ENCODE data around the gene POU6F1. TPM values are rescaled to one million over a fixed set of nuclear protein-coding genes. Genes with fewer than 3 reads are reported as not detected.

POU6F1 gene
- total and polyA plus RNA-seq, 2 of the 8 experiments (the other 6 are each of a cell fraction or from before 2014, with no cell fraction given) = 5.6 to 8.7 TPM

GRCh38 chr12:51191516-51192283, 26.2 kb downstream of the POU6F1 start (continued):
- TF ChIP-seq, protein P1, sequence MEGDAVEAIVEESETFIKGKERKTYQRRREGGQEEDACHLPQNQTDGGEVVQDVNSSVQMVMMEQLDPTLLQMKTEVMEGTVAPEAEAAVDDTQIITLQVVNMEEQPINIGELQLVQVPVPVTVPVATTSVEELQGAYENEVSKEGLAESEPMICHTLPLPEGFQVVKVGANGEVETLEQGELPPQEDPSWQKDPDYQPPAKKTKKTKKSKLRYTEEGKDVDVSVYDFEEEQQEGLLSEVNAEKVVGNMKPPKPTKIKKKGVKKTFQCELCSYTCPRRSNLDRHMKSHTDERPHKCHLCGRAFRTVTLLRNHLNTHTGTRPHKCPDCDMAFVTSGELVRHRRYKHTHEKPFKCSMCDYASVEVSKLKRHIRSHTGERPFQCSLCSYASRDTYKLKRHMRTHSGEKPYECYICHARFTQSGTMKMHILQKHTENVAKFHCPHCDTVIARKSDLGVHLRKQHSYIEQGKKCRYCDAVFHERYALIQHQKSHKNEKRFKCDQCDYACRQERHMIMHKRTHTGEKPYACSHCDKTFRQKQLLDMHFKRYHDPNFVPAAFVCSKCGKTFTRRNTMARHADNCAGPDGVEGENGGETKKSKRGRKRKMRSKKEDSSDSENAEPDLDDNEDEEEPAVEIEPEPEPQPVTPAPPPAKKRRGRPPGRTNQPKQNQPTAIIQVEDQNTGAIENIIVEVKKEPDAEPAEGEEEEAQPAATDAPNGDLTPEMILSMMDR (IDR thresholded peaks at IDR 0.05; ENCODE audit: control extremely low read depth in 1 of 3, insufficient read depth in 1 of 3, low read depth in 1 of 3, low read length in 3 of 3) = no peak
- TF ChIP-seq EP300 (IDR thresholded peaks at IDR 0.05; ENCODE audit: borderline replicate concordance in 1 of 2, low read depth in 2 of 2, low read length in 2 of 2) = no peak

Measured in H1 (cell line).